NK-92 treated with Interleukin-12 subunit alpha and Interleukin-12 subunit beta, amount 100 ng/mL, for 24 hours (cell line): Measurements from ENCODE around the gene MOV10.
A peak's percentile ranks its signal among the peaks of the same experiment; 100 is the strongest.

Experiments
- DNase-seq: peaks from one replicate; lab custom pipeline; 2025; lab: John Stamatoyannopoulos, UW

MOV10 gene

DNA sequence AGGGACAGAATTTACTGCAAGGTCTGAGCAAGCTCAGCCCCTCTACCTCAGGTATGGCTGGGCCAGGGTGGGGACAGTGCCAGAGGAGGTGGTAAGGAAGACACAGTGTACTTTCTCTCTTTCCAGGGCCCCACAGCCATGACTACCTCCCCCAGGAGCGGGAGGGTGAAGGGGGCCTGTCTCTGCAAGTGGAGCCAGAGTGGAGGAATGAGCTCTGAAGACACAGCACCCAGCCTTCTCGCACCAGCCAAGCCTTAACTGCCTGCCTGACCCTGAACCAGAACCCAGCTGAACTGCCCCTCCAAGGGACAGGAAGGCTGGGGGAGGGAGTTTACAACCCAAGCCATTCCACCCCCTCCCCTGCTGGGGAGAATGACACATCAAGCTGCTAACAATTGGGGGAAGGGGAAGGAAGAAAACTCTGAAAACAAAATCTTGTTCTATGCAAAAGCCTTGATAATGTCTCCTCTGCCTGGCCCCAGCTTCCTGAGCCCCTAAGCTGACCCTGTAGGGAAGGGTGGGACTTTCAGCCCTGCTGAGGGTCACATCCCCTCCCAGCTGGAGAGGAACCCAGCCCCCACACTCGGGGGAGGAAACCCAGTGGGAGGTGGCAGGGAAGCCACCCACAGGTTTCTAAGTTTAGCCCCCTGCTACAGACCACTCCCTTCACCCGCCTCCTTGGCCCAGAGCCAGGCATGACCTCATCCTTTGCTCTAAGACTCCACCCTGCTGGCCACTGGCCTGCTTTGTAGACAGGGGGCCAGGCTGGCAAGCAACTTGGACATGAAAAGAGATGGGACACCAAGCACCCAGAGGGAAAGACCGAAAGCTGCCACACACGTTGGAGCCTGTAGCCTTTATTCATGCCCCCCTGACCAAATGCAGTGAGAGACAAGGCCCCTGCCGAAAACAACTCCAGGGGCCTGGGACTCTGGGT lies 26.1 kb downstream of the MOV10 start:
- peak; percentile 90 for DNase-seq

DNA sequence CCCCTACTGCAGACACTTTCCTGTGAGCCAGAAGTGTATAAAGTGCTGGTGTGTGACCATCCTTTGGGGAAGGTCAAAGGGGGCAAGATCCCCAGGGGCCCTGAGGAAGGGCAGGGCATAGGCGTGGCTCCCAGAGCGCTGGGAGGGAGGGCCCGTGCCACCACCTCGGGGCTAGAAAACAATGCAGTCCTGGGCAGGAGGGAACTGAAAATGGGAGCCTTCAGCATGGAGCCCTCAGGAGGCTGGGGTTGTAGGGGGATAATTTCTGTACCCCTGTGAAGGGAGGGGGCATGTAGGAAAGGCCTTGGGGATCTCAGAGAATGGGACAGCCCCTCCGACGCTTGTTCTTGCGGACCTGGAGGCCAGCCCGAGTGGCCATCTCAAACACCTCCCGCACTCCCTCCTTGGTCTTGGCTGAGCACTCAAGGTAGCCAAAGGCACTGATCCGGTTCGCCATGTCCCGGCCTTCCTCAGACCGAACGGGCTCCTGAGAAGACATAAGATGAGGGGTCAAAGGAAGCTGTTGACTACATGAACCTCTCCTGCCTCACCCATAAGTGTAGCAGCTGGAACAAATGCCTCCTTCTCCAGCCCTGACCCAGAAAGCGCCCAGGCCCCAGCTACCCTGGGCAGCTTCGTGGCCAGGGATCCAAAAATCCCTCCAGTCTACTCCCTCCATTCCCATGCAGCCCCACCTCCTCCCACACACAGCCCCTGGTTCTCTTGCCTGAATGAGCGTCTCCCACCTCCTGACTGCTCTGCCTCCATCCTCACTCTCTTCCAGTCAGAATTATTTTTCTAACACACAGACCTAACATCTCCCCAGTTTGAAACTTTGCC lies 27.0 kb downstream of the MOV10 start:
- DNase-seq: no peak

DNA sequence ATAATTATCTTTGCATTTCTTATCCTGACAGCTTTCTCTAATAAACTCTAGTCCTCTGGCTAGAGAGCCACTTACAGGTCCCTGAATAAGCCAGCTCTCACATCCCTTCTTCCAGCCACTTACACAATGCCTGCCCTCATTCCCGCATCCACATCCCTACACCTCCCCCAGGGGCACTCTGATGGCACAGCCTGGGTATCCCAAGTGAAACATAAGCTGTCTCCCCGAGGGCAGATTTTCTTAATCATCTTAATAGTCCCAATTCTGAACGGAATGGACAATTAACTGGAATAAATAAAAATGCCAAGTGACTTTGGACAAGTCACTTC lies 27.6 kb downstream of the MOV10 start:
- DNase-seq: no peak

DNA sequence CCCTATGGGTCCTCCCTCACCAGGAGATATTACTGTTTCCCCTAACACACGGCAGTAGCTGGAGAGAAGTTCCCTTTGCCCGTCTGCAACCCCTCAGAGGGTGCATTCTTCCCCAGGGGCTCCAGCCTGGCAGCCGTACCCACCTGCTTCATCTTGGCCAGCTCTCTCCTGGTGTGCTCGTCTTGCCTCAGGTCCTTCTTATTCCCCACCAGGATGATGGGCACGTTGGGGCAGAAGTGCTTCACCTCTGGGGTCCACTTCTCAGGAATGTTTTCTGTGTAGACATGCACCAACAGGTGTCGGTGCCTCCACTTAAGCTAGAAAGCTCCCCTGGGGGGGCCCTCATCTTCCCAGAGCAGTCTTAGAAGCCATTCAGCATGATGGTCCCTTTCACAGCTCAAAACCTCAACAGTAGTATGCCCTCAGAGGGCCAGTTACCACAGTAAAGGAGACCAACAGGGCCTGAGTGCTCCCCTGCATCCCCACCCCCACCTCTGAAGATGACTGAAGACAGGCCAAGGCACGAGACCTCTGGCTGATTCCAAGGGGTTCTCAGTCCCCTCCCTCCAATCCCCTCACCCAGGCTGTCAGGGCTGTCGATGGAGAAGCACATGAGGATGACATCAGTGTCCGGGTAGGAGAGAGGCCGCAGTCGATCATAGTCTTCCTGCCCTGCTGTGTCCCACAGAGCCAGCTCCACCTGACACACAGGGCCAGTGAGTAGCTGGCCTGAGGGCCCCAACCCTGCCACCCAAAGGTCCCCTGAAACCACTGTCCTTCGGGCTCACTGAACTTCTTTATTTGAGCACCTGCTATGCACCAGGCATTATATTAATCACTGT lies 28.2 kb downstream of the MOV10 start:
- DNase-seq: no peak

DNA sequence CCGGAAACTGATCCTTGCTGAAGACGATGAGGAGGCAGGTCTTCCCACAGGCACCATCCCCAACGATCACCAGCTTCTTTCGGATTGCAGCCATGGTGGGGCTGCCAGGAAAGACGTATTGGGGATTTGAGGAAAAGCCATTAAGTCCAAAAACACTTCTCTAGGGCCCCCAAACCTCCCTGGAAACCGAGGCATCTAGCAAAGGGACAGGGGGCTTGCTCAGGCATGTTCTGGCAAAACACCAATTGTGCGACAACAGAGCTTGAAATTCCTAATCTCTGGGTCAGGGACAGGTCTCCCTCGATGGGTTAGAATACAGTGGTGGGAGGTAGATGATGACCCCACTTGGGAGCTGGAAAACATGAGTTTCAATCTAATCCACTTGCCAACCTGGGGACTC lies 29.2 kb downstream of the MOV10 start:
- DNase-seq: no peak

DNA sequence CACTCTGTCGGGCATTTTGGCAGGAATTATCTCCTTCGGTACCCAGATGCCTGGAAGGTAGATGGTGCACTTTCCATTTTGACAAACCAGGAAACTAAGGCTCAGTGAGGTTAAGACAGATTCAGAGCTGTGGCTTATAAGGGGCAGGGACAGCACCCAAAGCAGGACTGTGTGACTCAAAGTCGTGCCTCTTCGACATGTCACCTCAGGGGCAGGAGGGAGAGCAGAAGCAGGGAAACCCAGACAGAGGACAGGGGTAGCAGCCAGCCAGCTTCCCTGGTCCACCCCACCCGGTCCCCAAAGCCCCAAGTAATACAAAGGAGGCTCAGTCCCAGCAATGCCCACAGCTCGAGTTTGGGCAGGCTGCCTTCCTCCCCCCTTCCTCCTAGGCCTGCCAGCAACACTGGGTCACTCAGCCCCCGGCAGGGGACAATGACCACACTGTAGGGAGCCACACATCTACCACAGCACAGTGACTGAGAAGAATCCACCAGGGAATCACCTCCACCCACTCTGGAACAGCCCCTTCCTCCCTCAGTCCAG lies 30.0 kb downstream of the MOV10 start:
- no peak for DNase-seq

DNA sequence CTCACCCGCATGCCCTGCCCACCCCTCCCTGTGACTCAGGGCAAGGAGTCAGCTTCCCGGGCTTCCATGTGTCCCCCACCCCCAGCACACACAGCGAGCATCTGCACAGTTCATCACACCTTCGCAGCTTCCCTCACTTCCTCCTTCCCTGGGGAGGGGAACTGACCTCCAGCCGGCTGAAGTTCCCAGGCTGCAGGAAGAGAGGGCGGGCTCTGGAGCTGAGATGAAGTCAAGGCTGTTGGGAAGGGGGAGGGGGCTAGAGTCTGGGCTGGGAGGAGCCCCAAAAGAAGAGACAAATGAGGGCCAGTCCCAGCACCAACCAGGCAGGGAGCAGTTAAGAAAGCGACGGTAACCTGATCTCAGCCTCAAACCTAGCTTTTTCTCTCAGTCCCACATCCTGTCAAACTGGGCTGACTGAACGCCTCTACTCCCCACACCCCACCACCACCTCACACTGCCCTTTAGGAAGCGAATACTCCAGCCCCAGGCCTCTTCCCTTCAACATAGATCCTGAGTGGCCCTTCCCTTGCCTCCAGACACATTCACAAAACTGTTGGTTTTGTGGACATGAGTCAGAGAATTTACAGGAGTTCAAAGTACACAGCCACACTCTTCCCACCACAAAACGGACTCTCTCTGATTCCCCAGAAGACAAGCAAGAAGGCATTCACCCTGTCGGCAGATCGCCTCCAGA lies 30.6 kb downstream of the MOV10 start:
- DNase-seq: peak; percentile 72

DNA sequence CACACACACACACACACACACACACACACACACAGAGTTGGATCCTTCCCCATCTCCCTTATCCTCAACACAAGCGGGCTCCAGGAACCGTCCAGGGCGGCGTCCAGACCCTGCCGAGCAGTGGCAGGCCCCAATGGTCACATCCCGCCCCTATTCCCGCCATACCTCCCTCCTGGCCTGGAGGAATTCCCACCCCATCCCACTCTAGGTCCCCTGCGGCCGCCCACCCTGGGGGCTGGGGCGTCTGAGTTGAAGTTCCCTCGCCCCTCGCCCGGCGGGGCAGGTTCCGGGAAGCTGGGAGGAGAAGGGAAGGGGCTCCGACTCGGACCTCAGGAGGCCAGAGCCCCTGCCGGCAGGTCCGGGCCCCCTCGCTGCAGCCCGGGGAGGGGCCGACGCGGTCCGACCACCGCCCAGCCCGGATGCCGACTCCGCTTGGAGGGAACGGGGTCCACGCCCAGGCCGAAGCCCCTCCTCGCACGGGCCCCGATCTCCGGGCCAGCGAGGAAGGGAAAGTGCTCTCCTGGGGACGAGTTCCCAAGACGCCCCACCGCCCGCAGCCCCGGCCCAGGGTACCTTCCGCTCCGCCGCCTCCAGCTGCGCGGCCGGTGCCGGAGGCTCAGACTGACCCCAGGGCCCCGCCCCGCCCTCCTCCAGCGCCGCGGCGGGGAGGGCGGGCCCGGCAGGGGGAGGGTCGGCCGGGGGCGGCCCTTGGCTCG lies 32.2 kb downstream of the MOV10 start, which contains the start of gene RHOC:
Gene RHOC (minus strand): TSS at position 623 of the 716 bp plus-strand sequence. CDS start 3,328 bp downstream, outside the sequence.
- peak; percentile 55 for DNase-seq

DNA sequence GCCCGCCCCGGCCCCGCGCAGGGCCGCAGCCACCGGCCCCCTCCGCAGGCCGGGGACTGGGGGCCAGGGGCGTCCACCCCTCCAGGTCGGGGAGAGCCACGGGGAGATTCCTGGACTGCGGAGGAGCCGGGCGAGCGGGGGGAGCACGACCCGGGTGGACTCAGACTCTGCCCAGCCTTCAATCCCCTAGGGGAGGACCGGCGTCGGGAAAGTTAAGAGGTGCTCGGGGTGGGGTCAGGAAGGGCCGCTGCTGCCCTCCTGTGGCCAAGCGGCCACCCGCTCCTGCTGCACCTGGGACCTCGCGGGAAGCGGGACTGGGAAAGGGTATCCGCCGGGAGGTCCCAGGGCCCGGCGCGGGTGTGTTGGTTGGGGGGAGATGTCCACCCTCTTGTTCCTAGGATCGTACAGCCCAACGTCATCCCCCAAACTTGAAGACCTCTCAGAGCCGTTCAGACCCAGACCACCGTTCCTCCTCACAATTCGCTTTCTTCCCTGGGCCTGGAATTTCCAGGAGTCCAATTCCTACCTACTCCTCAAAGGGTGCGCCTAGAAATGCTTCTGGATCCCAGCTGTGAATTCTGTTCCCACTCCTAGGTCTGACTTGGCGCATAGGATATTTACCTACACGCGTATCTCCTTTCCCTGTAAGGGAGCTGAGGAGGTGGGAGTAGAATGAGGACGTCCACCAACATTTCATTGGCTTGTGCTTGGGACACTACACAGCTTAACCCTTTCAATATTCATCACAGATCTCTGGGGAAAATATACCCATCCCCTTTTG lies 33.0 kb downstream of the MOV10 start:
- DNase-seq: peak; percentile 64

DNA sequence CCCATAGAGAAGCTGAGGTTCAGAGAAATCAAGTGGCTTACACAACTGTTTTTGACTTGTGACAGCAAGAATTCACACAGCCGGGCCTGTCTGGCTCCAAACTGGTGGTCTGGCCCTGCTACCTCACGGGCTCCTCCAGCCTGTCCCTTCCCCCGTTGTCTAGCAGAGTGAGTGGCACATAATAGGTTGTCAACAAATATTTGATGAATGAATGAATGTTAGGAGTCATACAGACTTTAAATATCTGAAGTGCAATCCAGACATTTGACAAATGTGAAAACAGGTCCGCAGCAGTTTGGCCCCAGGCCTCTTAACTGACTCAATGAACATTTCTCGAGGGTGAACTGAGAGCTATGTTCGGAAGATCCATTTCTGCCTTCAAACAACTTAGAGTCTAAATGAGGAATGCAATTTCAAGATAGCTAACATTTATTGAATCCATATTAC lies 33.6 kb downstream of the MOV10 start:
- no peak for DNase-seq

DNA sequence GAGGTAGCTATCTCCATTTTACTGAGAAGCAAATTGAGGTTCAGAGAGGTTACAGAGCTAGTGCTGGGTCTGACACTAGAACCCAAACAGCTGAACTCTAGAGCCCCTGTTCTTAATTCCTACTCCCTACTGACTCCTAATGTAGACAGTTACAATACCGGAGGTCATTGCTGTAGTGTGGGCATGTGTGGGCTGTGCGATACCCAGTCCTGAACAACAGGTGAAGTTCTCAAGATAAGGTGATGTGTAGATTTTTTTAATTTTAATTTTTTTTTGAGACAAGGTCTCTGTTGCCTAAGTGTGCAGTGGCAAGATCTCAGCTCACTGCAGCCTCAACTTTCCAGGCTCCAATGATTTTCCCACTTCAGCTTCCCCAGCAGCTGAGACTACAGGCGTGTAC lies 34.0 kb downstream of the MOV10 start:
- DNase-seq: no peak

DNA sequence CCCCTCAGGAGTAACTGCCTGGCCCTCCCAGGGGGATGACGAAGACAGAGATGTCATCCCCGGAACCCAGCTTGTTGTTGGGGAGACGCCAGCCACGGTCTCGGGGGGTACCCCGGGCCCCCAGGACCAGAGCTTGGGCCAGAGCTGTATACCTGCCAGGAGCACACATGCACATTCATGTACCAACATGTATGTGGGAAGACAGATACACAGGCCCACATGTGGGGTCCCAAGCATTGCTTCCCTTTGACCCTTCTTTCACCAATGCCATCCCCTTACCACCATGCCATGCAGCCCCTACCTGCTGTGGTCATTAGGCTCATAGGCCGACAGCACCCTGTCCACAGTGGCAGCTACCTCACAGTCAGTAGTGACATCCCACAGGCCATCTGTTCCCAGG lies 35.7 kb downstream of the MOV10 start:
- no peak for DNase-seq

DNA sequence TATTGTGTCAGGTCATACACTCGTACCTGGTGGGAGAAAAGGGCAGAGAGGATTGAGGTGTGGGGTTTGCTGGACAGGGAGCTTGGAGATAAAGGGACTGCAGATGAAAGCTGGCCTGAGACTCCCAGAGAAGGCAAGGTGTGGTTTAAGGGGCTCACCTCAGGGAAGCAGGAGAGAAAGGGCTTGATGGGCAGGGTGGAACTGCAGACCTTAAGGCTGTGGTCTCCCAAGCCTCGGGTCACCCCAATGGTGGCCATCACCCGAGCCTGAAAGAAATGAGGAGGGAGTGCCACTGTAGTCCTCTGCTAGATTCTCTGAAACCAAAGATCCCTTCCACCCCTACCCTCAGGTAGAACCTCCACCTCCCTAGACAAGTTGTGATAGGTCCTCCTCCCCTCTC lies 36.1 kb downstream of the MOV10 start:
- no peak for DNase-seq

DNA sequence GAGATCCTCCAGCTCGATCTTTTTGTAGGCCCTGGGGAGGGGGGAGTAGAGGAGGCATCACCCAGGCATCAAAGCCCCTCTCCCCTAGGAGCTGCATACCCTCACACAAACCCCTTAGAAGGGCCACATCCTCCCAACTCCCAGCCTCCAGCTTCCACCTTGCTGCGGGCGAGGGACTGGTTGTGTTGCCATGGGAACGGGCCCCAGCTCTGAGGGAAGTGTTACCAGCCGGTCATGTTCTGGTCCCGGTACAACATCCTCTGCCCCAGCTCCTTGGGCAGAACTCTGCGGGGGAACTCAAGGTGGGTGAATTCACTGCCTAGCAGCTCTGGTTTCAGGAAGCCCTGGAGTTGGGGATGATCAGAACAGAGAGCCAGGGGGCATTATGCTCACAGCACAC lies 36.6 kb downstream of the MOV10 start:
- no peak for DNase-seq

DNA sequence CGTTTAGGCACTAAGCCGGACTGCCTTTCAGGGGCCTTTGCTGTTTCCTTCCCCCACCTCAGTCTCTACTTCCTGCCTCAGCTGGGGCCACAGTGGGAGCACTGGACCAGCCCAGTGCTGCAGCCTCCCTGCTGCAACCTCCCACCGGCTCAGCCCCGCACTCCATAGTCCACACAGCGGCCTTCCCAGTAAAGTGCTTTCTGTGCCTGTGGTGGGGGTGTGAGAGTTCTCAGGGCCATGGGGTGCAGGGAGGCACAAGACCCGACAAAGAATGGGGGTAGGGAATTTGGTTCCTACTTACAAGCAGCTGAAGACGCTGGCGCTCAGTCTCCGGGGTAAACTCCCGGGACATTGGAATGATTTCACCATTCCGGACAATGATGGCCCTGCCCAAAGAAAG lies 37.2 kb downstream of the MOV10 start:
- DNase-seq: no peak

DNA sequence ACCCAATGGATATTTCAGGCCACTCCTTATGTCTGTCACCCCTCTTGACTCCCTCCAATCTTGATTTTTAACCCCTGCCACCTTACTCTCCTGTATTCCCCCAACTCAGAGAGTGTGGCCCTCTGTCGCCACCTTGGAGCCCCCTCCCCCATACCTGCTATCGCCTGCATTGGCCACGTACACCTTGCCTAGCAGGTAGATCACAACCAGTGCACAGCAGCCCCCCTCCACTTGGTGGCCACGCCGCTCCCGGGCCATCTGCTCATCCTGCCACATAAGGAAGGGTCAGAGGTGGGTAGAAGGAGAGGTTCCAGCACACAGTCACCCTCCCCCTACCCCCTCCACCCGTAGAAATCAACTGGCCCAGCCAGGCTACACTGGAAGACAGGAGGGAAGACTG lies 37.7 kb downstream of the MOV10 start:
- no peak for DNase-seq

DNA sequence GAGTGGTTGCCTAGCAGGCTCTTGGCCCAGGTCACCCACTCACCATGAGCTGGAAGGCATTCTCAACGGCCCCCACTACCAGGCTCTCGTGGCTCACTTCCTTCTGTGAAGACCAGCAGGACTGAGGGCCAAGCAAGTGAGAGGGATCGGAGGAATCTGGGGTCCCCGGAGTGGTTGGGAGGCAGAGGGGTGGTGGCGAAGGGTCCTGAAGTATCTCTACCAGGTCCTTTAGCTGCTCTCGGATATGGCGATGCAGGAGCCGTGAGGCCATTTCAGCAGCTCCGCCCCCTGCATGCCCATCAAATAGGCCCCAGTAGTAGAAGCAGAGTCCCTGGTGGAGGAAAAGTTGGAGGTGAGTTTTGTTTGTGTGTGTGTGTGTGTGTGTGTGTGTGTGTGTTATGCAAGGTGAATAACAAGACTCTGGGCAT lies 38.3 kb downstream of the MOV10 start:
- DNase-seq: no peak

DNA sequence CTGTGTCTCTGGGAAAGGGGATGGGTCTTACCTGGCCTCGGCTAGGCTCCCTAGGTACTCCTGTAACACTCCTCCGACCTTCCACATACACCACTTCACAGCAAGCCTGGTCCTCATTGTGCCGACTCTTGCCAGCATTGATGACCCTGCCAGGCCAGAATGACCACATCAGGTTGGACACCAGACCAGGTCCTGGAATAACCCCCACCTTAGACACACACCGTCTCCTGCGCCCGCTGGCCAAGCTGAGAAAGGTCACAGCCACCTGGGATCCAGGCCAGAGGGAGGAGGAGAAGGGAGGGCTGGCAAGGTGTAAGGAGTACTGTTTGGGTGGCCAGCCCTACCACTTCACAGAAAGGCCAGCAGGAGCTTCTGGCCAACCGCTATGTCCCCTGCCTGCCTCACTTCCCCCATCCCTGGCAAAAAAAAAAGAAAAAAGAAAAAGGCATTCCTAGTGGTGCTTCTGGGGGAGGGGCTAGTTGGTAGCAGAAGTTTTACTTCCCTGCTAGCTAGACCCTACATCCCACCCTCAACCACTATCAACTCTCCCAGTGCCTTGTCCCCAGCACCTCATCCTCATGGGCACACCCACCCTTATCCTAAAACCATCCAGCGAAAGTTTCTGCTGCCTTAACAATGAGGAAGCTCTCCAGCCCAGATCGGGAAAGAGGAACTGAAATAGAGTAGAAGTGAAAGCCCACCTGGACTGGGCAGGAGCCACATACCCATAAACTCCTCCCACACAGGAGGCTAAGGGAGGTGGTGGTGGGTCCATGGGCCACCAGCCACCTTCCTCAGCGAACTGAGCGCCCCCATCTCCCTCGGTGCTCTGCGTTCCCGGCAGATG lies 39.2 kb downstream of the MOV10 start:
- no peak for DNase-seq
